HAP-1 (cell line): ENCODE measurements around the gene TPSB2.

Experiments used
- DNase-seq, 2 experiments: peaks; one replicate each; pipeline ENCODE4 v3.0.0-alpha.2; 2016 to 2020; ENCODE audit warnings: low spot score in 2 of 2
- H3K27me3 ChIP-seq: fragments of 250-450 bp; sonication (Bioruptor Pico); 2 replicates; pipeline ENCODE4 v1.5.1; 2020; ENCODE audit warnings: low read depth, mild to moderate bottlenecking, moderate library complexity
- H3K36me3 ChIP-seq: fragments of 250-450 bp; sonication (Bioruptor Pico); replicated peaks from 2 replicates; pipeline ENCODE4 v1.5.1; 2020; ENCODE audit warnings: mild to moderate bottlenecking
- H3K4me1 ChIP-seq: fragments of 250-450 bp; sonication (Bioruptor Pico); 2 replicates; pipeline ENCODE4 v1.5.1; 2020; ENCODE audit warnings: mild to moderate bottlenecking
- H3K4me3 ChIP-seq: fragments of 250-450 bp; sonication (Bioruptor Pico); 2 replicates; pipeline ENCODE4 v1.5.1; 2020; ENCODE audit warnings: mild to moderate bottlenecking, moderate library complexity
- H3K9me3 ChIP-seq: fragments of 250-450 bp; sonication (Bioruptor Pico); 2 replicates; pipeline ENCODE4 v1.5.1; 2020; ENCODE audit warnings: mild to moderate bottlenecking, moderate library complexity
- in situ Hi-C: fragments of 300-500 bp; cut with MboI; formaldehyde crosslinking; loops from 3 replicates; pipeline ENCODE4 v1.14.3; 2020; ENCODE audit warnings: low sequenced_read_pairs, inconsistent platforms, mixed read lengths

TPSB2 gene

GRCh38 chr16:1265826-1266225 is 35.8 kb upstream of the TPSB2 start:
- H3K36me3 ChIP-seq, result no peaks in the 10 kb centered on the region
- no peak overlapping the region for H3K4me3 ChIP-seq
- no peaks in the 10 kb centered on the region for H3K4me1 ChIP-seq
- no peak for DNase-seq
- H3K9me3 ChIP-seq, result no peaks in the 10 kb centered on the region
- H3K27me3 ChIP-seq, result peaks cover 12% of the 10 kb centered on the region; the same call in 1 of the 2 replicates
- in situ Hi-C loops, result no loop called here

- Histone ChIP-seq H3K4me1 (no peaks in the 10 kb centered on the region), H3K9me3 (no peaks in the 10 kb centered on the region), H3K4me3 (no peak overlapping the region), H3K36me3 (no peaks in the 10 kb centered on the region), H3K27me3 (peaks cover 15% of the 10 kb centered on the region)
- DNase-seq, result no peak
- in situ Hi-C loops, result no loop called here
Measured at GRCh38 chr16:1265090-1265630, 35.2 kb upstream of the TPSB2 start.

- H3K36me3 ChIP-seq, result no peaks in the 10 kb centered on the region
- H3K4me3 ChIP-seq, result no peak overlapping the region
- in situ Hi-C loops, result no loop called here
- H3K27me3 ChIP-seq, result peaks cover 21% of the 10 kb centered on the region
- no peaks in the 10 kb centered on the region for H3K9me3 ChIP-seq
- no peaks in the 10 kb centered on the region for H3K4me1 ChIP-seq
- no peak for DNase-seq
Measured at GRCh38 chr16:1264345-1265089, 34.5 kb upstream of the TPSB2 start.

GRCh38 chr16:1263591-1264344 is 33.8 kb upstream of the TPSB2 start:
- no peak for DNase-seq
- in situ Hi-C loops, result no loop called here
- no peaks in the 10 kb centered on the region for H3K36me3 ChIP-seq
- no peaks in the 10 kb centered on the region for H3K9me3 ChIP-seq
- no peaks in the 10 kb centered on the region for H3K4me1 ChIP-seq
- H3K27me3 ChIP-seq, result peaks cover 28% of the 10 kb centered on the region
- H3K4me3 ChIP-seq, result no peak overlapping the region

- Histone ChIP-seq H3K9me3 (no peaks in the 10 kb centered on the region), H3K27me3 (peaks cover 28% of the 10 kb centered on the region)
- in situ Hi-C loops, result no loop called here
Measured at GRCh38 chr16:1262846-1263221, 32.9 kb upstream of the TPSB2 start.

GRCh38 chr16:1262210-1262845 is 32.3 kb upstream of the TPSB2 start:
- no peaks in the 10 kb centered on the region for H3K36me3 ChIP-seq
- in situ Hi-C loops, result no loop called here
- DNase-seq, result no peak
- H3K9me3 ChIP-seq, result no peaks in the 10 kb centered on the region
- no peaks in the 10 kb centered on the region for H3K4me1 ChIP-seq
- peaks cover 28% of the 10 kb centered on the region for H3K27me3 ChIP-seq
- H3K4me3 ChIP-seq, result no peak overlapping the region

More at GRCh38 chr16:1262846-1263221, 32.9 kb upstream of the TPSB2 start:
- Histone ChIP-seq H3K36me3 (no peaks in the 10 kb centered on the region), H3K4me3 (no peak overlapping the region), H3K4me1 (no peaks in the 10 kb centered on the region)
- DNase-seq, result no peak

- DNase-seq, result no peak
- Histone ChIP-seq H3K9me3 (no peaks in the 10 kb centered on the region), H3K36me3 (no peaks in the 10 kb centered on the region), H3K27me3 (peaks cover 28% of the 10 kb centered on the region), H3K4me1 (no peaks in the 10 kb centered on the region), H3K4me3 (no peak overlapping the region)
- in situ Hi-C loops, result no loop called here
Measured at GRCh38 chr16:1261131-1261892, 31.3 kb upstream of the TPSB2 start.

- H3K9me3 ChIP-seq, result no peaks in the 10 kb centered on the region
- in situ Hi-C loops, result no loop called here
- no peak overlapping the region for H3K4me3 ChIP-seq
- no peaks in the 10 kb centered on the region for H3K4me1 ChIP-seq
- peaks cover 28% of the 10 kb centered on the region for H3K27me3 ChIP-seq
- no peak for DNase-seq
- H3K36me3 ChIP-seq, result no peaks in the 10 kb centered on the region
Measured at GRCh38 chr16:1260101-1260680, 30.2 kb upstream of the TPSB2 start.

- no peaks in the 10 kb centered on the region for H3K9me3 ChIP-seq
- H3K27me3 ChIP-seq, result peaks cover 28% of the 10 kb centered on the region
- no peaks in the 10 kb centered on the region for H3K4me1 ChIP-seq
- no peak overlapping the region for H3K4me3 ChIP-seq
- no peaks in the 10 kb centered on the region for H3K36me3 ChIP-seq
- DNase-seq, result no peak
- in situ Hi-C loops, result no loop called here
Measured at GRCh38 chr16:1259760-1260068, 29.7 kb upstream of the TPSB2 start.

- H3K27me3 ChIP-seq, result peaks cover 28% of the 10 kb centered on the region
- in situ Hi-C loops, result no loop called here
- no peaks in the 10 kb centered on the region for H3K36me3 ChIP-seq
- peak in 1 of 2 experiments; percentile 23 for DNase-seq
- H3K4me3 ChIP-seq, result no peak overlapping the region
- no peaks in the 10 kb centered on the region for H3K4me1 ChIP-seq
- no peaks in the 10 kb centered on the region for H3K9me3 ChIP-seq
Measured at GRCh38 chr16:1258906-1259759, 29.1 kb upstream of the TPSB2 start.

- Histone ChIP-seq H3K36me3 (no peaks in the 10 kb centered on the region), H3K27me3 (peaks cover 28% of the 10 kb centered on the region), H3K9me3 (no peaks in the 10 kb centered on the region), H3K4me1 (no peaks in the 10 kb centered on the region), H3K4me3 (no peak overlapping the region)
- in situ Hi-C loops, result no loop called here
- peak in 1 of 2 experiments; percentile 8 for DNase-seq
Measured at GRCh38 chr16:1258225-1258600, 28.2 kb upstream of the TPSB2 start.

GRCh38 chr16:1257561-1258224 is 27.7 kb upstream of the TPSB2 start:
- Histone ChIP-seq H3K4me1 (no peaks in the 10 kb centered on the region), H3K4me3 (no peak overlapping the region), H3K36me3 (no peaks in the 10 kb centered on the region), H3K27me3 (peaks cover 28% of the 10 kb centered on the region), H3K9me3 (no peaks in the 10 kb centered on the region)
- in situ Hi-C loops, result no loop called here
- DNase-seq, result peak in 1 of 2 experiments; percentile 7
